Right renal cortex interstitium (tissue), 3 donors: ENCODE results near the gene ASPSCR1. TPM values are rescaled to one million over a fixed set of nuclear protein-coding genes. Genes with fewer than 3 reads are reported as not detected.

ENCODE experiments used
- DNase-seq, 3 donors: peaks; one replicate each; pipeline ENCODE4 v3.0.0-alpha.2; 2013; ENCODE audit warnings: low read depth in 3 of 3, low spot score in 2 of 3
- polyA plus RNA-seq, 3 donors: library from polyadenylated mRNA; unstranded; fragments of 120-200 nt; gene quantifications; one replicate each; pipeline ENCODE4 v1.2.1, GENCODE V29; 2013; ENCODE audit not compliant: insufficient read length in 3 of 3

The ASPSCR1 gene
- polyA plus RNA-seq, 3 donors: 19.1 to 23.3 (median 19.8) TPM

DNA sequence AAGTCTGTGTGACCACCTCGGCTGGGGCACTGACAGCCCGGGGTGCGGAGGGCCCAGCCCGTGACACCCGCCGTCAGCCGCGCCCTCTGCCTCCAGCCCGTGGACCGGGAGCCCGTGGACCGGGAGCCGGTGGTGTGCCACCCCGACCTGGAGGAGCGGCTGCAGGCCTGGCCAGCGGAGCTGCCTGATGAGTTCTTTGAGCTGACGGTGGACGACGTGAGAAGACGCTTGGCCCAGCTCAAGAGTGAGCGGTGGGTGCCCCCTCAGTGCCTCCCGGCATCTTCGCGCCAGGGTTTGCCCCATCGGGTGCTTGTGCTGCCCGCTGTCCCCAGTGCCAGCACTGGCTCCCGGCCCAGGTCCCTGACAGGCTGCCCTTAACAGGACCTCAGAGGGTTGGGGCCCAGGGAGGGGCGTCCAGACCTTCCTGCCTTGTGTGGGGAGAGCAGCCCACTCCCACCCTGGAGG, 31.5 kb downstream of the ASPSCR1 start:
- DNase-seq: no peak

DNA sequence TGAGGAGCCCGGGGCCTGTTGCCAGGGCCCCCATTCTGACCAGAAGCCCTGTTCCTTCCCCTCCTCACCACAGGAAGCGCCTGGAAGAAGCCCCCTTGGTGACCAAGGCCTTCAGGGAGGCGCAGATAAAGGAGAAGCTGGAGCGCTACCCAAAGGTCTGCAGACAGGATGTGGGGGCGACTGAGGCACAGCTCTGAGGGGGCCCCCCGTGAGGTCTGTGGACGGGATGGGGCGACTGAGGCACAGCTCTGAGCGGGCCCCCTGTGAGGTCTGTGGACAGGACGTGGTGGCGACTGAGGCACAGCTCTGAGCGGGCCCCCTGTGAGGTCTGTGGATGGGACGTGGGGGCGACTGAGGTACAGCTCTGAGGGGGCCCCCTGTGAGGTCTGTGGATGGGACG, 32.0 kb downstream of the ASPSCR1 start:
- DNase-seq: no peak

DNA sequence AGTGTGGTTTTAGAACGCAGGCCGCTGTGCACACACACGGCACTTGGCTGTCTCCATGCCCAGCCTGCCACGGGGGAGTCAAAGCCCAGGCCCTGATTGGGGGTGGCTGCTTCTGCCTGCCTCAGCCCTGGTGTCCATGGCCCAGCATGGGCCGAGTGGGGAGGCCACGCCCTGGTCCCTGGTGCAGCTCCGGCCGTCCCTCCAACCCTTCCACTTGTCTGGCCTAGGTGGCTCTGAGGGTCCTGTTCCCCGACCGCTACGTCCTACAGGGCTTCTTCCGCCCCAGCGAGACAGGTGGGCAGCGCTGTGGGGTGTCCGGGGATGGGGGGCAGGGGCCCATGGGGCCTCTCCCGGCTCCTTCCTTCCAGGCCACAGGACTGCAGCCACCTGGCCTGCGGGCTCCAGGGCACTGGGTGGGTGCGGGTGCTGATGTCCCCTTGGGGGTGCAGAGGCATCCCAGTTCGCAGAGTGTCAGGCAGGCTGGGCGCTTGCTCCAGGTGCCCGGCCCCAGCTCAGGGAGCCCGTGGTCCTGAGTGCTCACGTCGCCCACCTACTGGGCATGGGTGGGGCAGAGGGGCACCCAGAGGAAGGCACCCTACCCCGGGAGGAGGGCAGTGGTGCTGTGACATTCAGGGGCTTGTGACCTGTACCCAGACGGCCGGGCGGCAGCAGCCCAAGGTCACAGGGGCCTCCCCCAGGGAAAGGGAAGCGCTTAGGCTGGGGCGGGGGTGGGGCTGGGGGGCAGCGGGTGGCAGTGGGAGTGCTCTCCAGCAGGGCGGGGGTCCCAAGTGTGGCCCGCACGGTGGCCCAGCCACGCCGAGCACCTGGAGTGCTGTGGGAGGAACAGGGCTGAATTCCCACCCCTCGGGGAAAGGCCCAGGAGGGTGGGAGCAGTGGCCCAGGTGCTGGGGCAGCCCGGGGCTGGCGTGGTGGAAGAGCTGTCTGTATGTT, 33.4 kb downstream of the ASPSCR1 start:
- no peak for DNase-seq

- DNase-seq: no peak
Measured at GRCh38 chr17:82011617-82012187, 34.3 kb downstream of the ASPSCR1 start.

GRCh38 chr17:82012261-82012639, 34.8 kb downstream of the ASPSCR1 start:
- no peak for DNase-seq

DNA sequence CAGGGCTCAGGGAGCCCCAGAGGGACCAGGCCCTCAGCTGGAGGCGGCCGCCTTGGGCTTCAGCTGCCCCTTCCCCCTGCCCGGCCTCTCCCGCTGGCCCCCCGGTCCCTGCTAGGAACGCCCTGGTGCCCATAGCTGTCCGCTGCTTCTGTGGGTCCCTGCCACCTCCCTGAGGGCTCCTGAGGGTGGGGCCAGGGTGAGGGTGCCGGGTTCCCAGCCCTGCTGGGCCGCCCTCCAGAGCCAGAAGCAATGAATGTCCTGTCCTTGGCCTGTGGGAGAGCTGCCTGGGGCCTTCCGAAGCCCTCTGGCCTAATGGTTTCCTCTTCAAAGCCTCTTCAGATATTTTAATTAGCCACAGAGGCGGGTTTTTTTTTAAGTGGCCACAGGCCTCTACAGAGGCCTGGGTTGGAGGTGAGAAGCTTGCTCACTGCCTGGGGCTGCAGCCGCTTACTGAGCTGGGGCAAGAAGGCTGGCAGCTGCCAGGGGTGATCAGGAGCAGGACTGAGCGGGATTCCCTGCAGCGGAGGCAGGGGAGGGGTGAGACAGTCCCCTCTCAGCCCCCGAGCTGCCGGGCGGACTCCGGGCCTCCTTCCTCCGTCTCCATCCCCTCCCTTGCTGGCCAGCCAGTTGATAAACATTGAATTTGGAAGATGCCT, 35.3 kb downstream of the ASPSCR1 start:
- no peak for DNase-seq

GRCh38 chr17:82013341-82013740, 35.9 kb downstream of the ASPSCR1 start:
- no peak for DNase-seq

DNA sequence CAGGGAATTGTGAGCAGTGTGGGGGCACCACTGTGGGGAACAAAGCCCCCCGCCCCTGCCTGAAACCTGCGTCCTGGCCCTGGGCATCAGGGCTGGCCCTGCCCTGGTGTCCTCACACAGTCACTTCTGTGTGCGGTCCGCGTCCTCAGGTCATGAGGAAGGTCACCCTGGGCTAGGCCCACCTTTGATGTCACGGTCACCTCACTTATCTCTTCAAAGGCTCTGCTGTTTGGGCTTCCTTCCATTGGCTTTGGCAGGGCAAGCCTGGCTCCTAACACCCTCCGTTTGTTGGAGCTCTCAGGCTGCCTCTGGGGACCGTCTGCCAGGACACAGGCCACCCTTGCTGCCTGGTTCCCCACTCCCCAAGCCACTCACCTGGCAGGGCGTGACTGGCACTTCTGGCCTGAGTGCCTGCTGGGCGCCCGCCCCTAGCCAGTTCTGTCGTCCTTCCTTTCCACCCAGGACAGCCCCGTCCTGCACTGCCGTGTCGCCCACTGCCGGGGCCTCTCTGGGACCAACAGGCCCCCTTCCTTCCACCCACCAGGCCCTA, 36.4 kb downstream of the ASPSCR1 start:
- DNase-seq: no peak

DNA sequence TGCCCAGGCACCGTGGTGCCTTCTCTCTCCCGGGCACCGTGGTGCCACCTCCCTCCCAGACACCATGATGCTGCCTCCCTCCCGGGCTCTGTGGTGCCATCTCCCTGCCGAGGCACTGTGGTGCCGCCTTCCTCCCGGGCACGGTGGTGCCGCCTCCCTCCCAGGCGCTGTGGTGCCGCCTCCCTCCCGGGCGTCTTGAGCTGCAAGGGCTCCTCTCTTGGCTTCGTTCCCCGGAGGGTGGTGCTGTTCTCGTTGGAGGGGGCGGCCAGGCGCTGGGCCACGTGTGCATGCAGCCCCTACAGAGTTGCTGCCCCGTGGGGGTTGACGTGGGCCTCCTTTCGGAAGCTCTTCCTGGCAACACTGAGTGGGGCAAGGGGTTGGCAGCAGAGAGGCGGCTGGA, 37.0 kb downstream of the ASPSCR1 start:
- DNase-seq: no peak

GRCh38 chr17:82014971-82015310, 37.5 kb downstream of the ASPSCR1 start:
- no peak for DNase-seq

DNA sequence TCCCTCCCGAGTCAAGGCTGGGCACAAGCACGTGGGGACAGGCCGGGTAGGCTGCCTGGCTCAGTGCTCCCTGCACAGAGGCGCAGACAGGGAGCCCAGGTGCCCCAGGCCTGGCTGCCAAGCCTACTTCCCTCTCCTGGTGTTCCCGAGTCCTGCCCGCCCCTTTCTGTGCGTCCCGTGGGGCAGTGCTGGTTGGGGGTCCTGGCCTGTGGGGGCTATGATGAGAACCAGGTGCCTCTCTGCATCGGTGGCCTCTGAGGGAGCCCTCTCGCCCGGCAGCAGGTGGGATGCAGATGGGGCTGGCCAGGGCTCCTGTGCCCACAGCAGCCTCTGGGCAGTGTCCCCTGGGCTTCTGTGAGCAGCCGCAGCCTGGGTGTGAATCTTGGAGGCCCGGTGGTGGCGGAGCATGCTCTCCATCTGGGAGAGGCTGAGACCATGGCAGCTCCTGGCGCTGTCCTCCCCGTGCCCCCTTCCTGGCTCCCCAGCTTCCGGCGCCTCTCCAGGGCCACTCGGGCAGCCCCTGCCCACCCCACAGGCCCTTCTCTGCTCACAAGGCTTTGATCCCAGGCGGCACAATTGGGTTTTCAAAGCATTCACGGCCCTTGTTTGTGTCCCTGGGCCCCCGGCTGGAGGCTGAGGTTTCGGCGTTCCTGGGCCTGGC, 38.0 kb downstream of the ASPSCR1 start:
- DNase-seq: no peak

DNA sequence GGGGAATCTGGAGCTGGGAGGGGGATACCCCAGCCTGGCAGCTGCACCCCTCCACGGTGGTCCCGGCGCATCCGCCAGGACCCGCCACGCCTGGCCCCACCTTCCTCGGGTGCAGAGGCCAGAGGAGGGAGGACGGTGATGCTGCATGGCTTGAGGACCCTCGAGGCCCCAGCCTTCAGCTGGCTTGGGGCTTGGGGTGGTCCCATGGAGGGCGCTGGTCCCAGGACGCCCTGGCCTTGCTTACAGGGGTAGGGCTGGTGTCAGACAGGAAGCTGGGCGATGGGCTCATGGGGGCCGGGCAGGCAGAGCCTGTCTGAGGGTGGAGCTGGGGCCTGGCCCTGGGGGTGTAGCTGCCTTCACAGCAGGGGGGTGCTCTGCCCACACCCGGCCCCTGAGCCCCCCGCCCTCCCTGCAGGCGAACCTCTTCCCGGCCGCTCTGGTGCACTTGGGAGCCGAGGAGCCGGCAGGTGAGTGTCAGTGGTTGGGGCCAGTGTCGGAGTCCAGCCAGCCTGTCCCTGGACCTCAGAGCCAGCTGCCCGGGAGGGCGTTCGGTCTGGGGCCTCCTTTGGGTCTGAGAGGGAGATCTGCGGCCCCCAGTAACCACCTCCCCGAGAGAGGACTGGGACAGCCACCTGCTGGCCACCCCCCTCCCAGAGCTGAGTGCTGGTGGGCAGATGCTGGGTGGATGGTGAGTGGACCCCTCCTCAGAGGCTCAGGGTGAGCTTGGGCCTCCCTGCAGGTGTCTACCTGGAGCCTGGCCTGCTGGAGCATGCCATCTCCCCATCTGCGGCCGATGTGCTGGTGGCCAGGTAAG, 38.8 kb downstream of the ASPSCR1 start:
- DNase-seq: no peak

- no peak for DNase-seq
Measured at GRCh38 chr17:82016875-82017459, 39.5 kb downstream of the ASPSCR1 start.

- no peak for DNase-seq
Measured at GRCh38 chr17:82017612-82018151, 40.3 kb downstream of the ASPSCR1 start.

GRCh38 chr17:82018152-82018988, 40.9 kb downstream of the ASPSCR1 start:
- DNase-seq: no peak

DNA sequence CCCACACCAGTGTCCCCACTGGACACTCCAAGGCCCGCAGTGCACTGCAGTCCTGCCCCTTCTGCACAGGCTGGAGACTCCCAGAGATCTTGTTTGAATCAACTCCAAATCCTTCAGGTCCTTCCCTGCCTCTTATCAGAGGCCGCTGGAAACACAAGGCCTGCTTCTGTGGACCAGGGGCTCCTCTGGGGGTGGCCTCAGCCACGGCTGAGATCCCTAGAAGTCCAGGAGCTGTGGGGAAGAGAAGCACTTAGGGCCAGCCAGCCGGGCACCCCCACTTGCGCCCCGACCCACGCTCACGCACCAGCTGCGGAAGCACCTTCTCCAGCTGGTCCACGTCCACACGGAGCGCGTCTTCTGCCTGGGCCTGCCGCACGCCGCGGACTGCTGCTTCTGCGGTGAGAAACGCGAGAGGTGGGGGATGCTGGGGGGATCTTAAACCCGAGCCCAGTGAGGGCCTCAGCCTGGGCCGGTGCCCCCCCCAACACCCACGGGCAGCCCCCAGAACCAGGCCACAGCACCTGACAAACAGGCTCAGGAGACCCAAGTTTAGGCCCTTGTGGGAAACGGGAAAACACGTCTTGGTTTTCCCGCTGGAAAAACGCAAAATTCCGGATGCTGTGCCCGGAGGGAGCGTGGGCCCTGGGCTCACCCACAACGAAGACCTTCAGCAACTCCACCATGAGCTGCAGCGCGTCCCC, 41.7 kb downstream of the ASPSCR1 start:
- no peak for DNase-seq

DNA sequence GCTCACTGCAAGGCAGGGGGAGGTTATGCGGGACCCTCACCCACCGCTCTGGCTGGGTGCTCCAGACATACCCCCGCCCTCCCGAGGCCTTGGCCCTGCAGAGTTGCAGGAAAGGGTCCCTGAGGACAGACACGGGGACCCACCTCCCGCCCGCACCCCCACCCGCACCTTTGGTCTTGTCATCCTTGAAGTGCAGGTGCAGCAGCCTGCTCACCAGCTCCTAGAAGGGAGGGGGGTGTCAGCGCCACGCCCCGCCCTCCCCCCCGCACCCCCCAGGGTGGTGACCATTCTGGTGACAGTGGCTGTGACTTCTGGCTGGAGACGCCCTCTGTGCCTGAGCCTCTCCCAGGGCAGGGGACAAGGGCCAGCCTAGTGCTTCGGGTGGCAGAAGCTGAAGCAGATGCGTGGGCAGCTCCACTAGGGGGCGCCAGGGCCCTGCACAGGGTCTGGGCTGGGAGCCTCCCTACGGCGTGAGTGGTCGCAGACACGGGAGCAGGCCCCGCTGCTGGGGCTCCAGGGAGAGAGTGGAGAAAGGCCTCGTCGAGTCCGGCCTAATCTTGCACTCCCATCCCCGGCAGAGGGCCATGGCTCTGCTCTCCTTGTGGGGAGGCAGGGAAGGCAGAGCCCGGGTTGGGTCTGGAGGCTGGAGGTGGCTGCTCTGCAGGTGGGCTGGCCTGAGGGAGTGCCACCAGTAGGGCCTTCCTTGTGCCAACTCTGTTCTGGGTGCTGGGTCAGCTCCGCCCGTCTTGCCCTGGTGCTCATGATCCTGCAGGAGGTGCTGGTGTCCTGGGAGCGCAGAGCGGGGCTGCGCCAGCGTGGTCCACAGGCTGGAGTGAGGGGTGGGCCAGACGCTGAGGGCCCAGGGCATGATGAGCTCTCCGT, 42.5 kb downstream of the ASPSCR1 start:
- DNase-seq: no peak
